HG03196 (cell line): Measurements from ENCODE around the gene FGFR1OP2.
"Not testable (repeated sequence)": the region's sequence is repeated elsewhere in the genome, so short reads cannot be mapped to it uniquely, and the experiment has no call there.

ENCODE experiments used
- ATAC-seq: cut with Tn5 transposase; IDR thresholded peaks from one replicate; pipeline ENCODE4 v1.9.1; 2021; ENCODE audit not compliant: unreplicated experiment

Gene FGFR1OP2

GRCh38 chr12:26937863-26938700 lies at the start of gene FGFR1OP2, which contains the start of gene INTS13:
Gene FGFR1OP2 (plus strand): TSS chr12:26938470. CDS start chr12:26954159, 15,689 bp downstream.
Gene INTS13 (minus strand): TSS chr12:26937981. CDS start chr12:26936803, 1,178 bp downstream.
- ATAC-seq, result peak; percentile 91

- no peak for ATAC-seq
Measured at GRCh38 chr12:26890784-26891183, 47.5 kb upstream of the FGFR1OP2 start.

GRCh38 chr12:26891704-26892103 lies 46.6 kb upstream of the FGFR1OP2 start:
- no peak for ATAC-seq

DNA sequence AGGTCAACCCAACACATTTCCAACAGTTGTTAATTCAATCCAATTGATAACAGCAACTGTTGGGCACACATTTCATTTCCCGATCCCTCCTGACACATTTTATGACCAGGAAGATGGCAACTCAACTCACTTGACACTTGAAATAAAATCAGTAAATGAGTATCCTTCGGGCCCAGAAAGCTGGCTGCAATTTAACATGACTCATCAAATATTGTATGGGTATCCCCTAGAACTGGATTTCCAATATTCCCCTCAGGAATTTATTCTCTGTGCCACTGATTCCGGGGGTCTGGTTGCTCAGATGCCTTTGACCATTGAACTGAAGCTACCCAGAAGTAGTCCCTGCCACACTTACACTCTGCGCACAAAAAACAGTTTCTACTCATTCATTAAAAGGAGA lies 42.6 kb upstream of the FGFR1OP2 start:
- no peak for ATAC-seq

DNA sequence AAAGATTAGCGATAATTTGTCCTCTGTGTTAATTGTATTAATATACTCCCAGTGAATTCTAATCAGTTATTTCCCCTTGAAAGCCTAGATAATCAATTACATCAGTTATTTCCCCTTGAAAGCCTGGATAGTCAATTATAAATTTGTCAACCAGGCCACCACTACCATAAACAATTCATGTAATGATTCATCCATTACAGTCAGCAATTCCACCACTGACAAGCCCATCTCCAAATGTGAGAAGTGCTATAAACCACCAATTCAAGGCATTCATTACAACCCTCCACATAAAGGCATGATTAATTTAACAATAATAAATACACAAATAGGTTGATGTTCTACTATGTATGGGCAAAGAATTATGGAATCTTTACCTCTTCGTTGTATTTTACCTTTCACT lies 41.4 kb upstream of the FGFR1OP2 start:
- ATAC-seq, result no peak

GRCh38 chr12:26903396-26903795 lies 34.9 kb upstream of the FGFR1OP2 start:
- not testable (repeated sequence) for ATAC-seq

DNA sequence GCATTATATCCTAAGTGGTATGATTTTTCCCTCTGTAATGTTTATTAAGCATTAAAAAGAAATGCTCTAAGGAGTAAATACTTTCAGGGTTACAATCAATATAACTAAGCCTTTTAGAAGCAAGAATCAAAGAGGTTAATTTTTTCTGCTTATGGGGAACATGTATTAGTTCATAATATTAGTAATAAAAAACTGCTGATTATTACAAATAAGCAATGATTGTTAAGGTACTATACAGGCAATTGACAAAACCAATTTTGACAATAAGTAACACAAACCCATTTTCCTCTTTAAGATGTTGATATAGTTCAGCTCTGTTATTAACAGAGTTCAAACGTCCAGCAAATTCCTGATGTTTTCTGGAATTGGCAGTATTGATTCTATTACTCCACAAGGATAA lies 32.2 kb upstream of the FGFR1OP2 start:
- ATAC-seq, result no peak

DNA sequence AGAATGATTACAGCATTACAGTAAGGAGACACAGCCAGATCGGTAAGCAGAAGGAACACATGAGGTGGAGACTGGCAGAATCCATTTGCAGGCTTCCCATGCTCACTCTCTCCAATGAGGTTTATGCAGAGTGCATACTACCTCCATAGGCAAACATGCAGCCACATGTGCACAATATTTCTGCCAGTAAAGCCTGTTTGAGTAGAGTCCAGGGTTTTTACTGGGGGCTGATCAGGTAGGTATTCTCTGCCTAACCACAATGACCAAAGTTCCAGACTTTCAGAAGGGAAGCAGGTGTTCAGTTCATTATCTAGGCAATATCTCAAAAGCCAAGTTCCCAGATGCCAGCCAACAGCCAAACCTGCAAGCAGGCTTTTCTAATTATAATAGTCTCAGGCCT lies 31.6 kb upstream of the FGFR1OP2 start:
- ATAC-seq, result no peak

GRCh38 chr12:26918321-26919215 lies 19.7 kb upstream of the FGFR1OP2 start:
- ATAC-seq, result no peak

- no peak for ATAC-seq
Measured at GRCh38 chr12:26919216-26919555, 19.1 kb upstream of the FGFR1OP2 start.

GRCh38 chr12:26921886-26922285 lies 16.4 kb upstream of the FGFR1OP2 start:
- ATAC-seq, result no peak

GRCh38 chr12:26928661-26929060 lies 9.6 kb upstream of the FGFR1OP2 start:
- ATAC-seq, result no peak

- no peak for ATAC-seq
Measured at GRCh38 chr12:26929590-26929989, 8.7 kb upstream of the FGFR1OP2 start.

DNA sequence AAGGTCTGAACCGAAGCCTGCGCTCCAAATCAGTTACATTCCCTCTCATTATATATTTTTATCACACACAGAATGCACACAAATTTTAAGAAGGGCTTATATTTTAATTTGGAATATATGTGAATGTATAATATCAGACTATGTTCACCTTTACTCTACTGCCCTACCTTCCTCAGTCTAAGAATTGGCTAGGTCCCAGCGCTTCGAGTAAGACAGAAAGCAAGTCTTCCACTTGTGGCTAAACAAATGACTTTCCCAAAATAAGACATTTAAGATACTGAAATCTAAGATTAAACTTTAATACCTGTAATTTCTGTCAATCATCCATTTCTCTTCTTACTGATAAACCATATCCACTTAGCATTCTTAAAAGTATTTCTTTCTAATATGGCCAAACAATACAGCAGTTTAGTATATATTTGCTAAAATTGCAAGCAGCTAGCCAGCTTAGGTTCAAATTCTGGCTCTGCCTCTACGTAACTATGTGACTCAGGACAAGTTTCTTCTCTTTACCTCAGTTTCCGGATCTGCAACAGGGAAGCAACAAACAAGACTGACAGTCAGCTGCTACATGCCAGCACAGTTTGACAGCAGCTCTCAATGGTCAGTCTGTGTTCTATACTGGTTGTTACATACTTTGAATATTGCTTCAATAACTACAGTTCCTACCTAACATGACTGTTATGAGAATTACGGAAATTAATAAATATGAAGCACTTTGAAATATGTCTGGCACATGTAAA lies 2.5 kb upstream of the FGFR1OP2 start:
- ATAC-seq, result no peak

GRCh38 chr12:26936559-26937442 lies 1.5 kb upstream of the FGFR1OP2 start:
- ATAC-seq, result no peak

DNA sequence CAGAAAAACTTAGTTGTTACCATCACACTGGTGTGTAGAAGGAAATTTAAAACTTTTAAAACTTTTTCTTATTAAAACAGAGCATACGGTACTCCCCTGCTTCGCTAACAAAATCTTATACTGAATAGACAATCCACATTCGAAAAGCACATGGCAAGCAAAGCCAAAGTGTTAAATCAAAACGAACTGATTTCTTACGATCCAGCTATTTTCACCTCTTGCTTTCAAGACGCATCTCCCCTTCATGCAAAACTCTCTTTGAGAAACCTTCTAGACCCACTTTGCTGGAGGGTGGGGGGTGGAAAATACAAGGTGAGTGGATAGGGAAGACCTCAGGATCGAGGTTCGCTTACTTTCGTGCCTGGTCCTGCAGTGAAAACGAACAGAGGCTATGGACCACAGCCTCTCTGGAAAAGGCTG lies 817 bp upstream of the FGFR1OP2 start:
- no peak for ATAC-seq

DNA sequence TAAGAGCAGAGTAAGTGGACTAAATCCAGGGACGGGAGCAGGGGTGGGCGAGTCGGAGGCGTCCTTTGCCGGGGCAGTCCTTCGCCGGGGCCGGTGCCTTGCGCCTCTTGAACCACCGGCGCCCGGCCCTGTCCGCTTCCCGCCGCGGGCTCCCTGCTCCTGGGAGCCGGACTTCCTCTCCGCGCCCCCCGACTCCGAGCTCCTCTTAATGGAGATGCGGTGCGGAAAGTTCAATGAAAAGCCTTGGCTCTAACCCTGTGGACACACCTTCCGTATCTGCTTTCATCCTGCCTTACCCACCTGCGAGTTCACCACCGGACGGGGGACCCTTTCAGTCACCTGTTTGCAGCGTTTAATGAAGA lies 412 bp downstream of the FGFR1OP2 start:
- peak; percentile 14 for ATAC-seq

- no peak for ATAC-seq
Measured at GRCh38 chr12:26939192-26939832, 1.0 kb downstream of the FGFR1OP2 start.

DNA sequence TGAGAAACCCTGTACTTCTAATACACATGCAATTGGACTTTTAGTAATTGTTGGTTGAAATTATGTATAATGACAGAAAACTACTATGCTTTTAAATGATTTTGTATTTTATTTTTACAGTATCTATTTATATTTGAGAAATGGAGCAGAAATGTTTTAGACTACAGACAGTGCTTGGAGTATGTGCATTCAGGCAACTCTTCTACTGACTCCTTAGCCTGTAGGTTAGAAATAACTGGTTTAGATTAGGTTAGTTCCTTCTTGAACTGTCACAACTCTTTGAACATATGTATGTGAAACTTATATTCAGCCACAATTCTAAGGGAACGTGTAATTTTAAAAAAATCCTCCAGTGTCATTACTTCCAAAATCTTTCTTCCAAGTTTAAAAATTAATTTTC lies 1.7 kb downstream of the FGFR1OP2 start:
- no peak for ATAC-seq
